ENCODE results near the gene ZBTB47. TPM values are rescaled to one million over a fixed set of nuclear protein-coding genes. Genes with fewer than 3 reads are reported as not detected.
A peak's percentile ranks its signal among the peaks of the same experiment; 100 is the strongest.

ZBTB47 gene
- total RNA-seq, 3 donors from 2014 or later (not counting 1 experiment from before 2014, with no cell fraction given): 2.1 to 3.0 (median 3.0) TPM

- no peaks in the 10 kb centered on the region for H3K9me3 Mint-ChIP-seq
- no peaks in the 10 kb centered on the region for H3K36me3 ChIP-seq (ENCODE audit: control insufficient read depth, insufficient read depth, low read length)
- DNase-seq: peak; percentile 53 to 73
- peaks cover 0 to 16% of the 10 kb centered on the region in 2 donors for H3K4me1 Mint-ChIP-seq
- H3K4me3 Mint-ChIP-seq: no peak overlapping the region
- H3K27ac Mint-ChIP-seq: no peak overlapping the region
- TF ChIP-seq CTCF (IDR thresholded peaks at IDR 0.05): no peak
- H3K27me3 ChIP-seq (ENCODE audit: control insufficient read depth, insufficient read depth, low read length): no peaks in the 10 kb centered on the region
- H3K27ac ChIP-seq (ENCODE audit: low read length): no peak overlapping the region
- intact Hi-C loops (cut with micrococcal nuclease): no loop called here
- 35% methylated on average over 15 of the region's 15 CpGs for WGBS (ENCODE audit: insufficient coverage)
- H3K4me1 ChIP-seq (ENCODE audit: control insufficient read depth, insufficient read depth, low read length): peaks cover 14% of the 10 kb centered on the region
- peaks cover 0 to 16% of the 10 kb centered on the region in 2 donors for H3K27me3 Mint-ChIP-seq (ENCODE audit: low read depth in 2 of 2)
- H3K9me3 ChIP-seq (ENCODE audit: control insufficient read depth, insufficient read depth, low read length): no peaks in the 10 kb centered on the region
- H3K36me3 Mint-ChIP-seq: no peaks in the 10 kb centered on the region
- peak; percentile 73 to 95 (median 91) for ATAC-seq
- no peak overlapping the region for H3K4me3 ChIP-seq (ENCODE audit: low read length)
These were observed 48.0 kb downstream of the ZBTB47 start for GRCh38 chr3:42701371-42702065.

DNA sequence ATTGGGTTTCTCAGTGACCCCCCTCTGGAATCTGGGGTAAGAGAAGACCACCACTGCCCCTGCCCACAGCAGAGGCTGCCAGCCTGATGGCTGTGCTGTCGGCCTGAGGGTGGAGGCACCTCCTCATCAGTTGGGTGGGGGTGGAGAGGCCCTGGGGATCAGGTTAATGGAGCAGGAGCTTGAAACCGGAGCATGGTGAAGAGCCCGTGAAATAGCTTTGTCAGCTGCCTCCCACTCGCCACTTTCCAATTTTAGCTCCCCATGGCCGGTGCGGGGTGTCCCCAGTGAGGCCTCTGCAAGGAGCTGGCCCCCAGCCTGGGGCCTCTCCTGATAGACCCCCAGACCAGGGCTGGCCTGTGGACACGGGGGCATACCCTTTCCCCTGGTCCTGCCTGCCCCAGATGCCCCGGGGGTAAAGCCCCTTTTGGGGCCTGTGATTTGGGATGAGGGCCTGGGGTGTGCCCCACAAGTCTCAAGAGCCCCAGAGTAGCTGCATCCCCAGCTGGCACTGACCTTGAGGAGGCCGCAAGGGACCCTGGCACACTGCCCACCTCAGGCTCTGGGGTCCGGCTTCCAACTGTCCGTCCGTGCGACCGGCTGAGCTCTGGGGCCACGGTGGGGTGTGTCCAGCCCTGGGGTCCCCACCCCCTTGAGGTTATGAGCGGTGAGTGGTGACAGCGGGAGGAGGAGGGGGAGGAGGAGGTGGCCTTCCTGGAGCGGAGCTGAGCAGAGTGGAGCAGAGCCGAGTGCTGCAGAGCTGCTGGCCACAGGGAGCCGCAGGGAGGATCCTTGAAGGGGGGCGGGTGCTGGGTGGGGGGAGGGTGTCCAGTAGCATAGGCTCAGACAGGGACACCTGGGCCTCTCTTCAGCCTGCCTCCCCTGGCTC is 48.8 kb downstream of the ZBTB47 start, which contains the start of gene HHATL:
Gene HHATL, minus strand, starts transcription at position 733 of the 886 bp plus-strand sequence. CDS start 1,972 bp downstream, outside the sequence.
- no peak within 1 kb of the TSS for H3K4me3 Mint-ChIP-seq
- H3K36me3 ChIP-seq (ENCODE audit: control insufficient read depth, insufficient read depth, low read length): no peaks in the 10 kb centered on the region
- H3K4me1 Mint-ChIP-seq: peaks cover 0 to 16% of the 10 kb centered on the region in 2 donors
- no peaks in the 10 kb centered on the region for H3K27me3 ChIP-seq (ENCODE audit: control insufficient read depth, insufficient read depth, low read length)
- no peak for DNase-seq
- no peak within 1 kb of the TSS for H3K27ac ChIP-seq (ENCODE audit: low read length)
- no peak within 1 kb of the TSS for H3K4me3 ChIP-seq (ENCODE audit: low read length)
- ATAC-seq: no peak
- no peaks in the 10 kb centered on the region for H3K9me3 ChIP-seq (ENCODE audit: control insufficient read depth, insufficient read depth, low read length)
- intact Hi-C loops (cut with micrococcal nuclease): no loop called here
- no peaks in the 10 kb centered on the region for H3K36me3 Mint-ChIP-seq
- H3K27me3 Mint-ChIP-seq (ENCODE audit: low read depth in 2 of 2): peaks cover 0 to 15% of the 10 kb centered on the region in 2 donors
- H3K27ac Mint-ChIP-seq: no peak within 1 kb of the TSS
- TF ChIP-seq CTCF (IDR thresholded peaks at IDR 0.05): no peak
- H3K4me1 ChIP-seq (ENCODE audit: control insufficient read depth, insufficient read depth, low read length): peaks cover 14% of the 10 kb centered on the region
- WGBS (ENCODE audit: insufficient coverage): 84% methylated on average over 20 of the region's 21 CpGs
- no peaks in the 10 kb centered on the region for H3K9me3 Mint-ChIP-seq

GRCh38 chr3:42702982-42703694 is 49.6 kb downstream of the ZBTB47 start:
- Mint-ChIP-seq H3K4me1 (peaks cover 0 to 16% of the 10 kb centered on the region in 2 donors), H3K27me3 (ENCODE audit: low read depth in 2 of 2) (peaks cover 0 to 14% of the 10 kb centered on the region in 2 donors), H3K36me3 (no peaks in the 10 kb centered on the region), H3K4me3 (no peak overlapping the region), H3K27ac (no peak overlapping the region), H3K9me3 (no peaks in the 10 kb centered on the region)
- TF ChIP-seq CTCF (IDR thresholded peaks at IDR 0.05): no peak
- Histone ChIP-seq H3K4me1 (ENCODE audit: control insufficient read depth, insufficient read depth, low read length) (peaks cover 13% of the 10 kb centered on the region), H3K27me3 (ENCODE audit: control insufficient read depth, insufficient read depth, low read length) (no peaks in the 10 kb centered on the region), H3K27ac (ENCODE audit: low read length) (no peak overlapping the region), H3K4me3 (ENCODE audit: low read length) (no peak overlapping the region), H3K36me3 (ENCODE audit: control insufficient read depth, insufficient read depth, low read length) (no peaks in the 10 kb centered on the region), H3K9me3 (ENCODE audit: control insufficient read depth, insufficient read depth, low read length) (no peaks in the 10 kb centered on the region)
- ATAC-seq (no peak), DNase-seq (no peak)
- 86% methylated on average over 6 of the region's 6 CpGs for WGBS (ENCODE audit: insufficient coverage)
- intact Hi-C loops (cut with micrococcal nuclease): no loop called here

Data from natural killer cell (primary cell).